Measurements from ENCODE around the gene SEC63. TPM values are rescaled to one million over a fixed set of nuclear protein-coding genes. Genes with fewer than 3 reads are reported as not detected.
"Not testable (repeated sequence)": the region's sequence is repeated elsewhere in the genome, so short reads cannot be mapped to it uniquely, and the experiment has no call there.

The SEC63 gene
- total RNA-seq, 1 experiment from 2014 or later: 51.3 TPM

- ATAC-seq: no peak
- no peak for TF ChIP-seq ELF1 (IDR thresholded peaks at IDR 0.05; ENCODE audit: borderline replicate concordance, low read depth)
- Histone ChIP-seq H4K20me1 (ENCODE audit: insufficient read depth) (no peaks in the 10 kb centered on the region), H3K9me3 (ENCODE audit: control insufficient read depth in 1 of 2, insufficient read depth in 1 of 2, low read depth in 1 of 2, low read length in 2 of 2) (no peaks in the 10 kb centered on the region), H3K79me2 (ENCODE audit: insufficient read depth, low read length) (peaks cover under 1% of the 10 kb centered on the region; the same call in 1 of the 2 replicates), H3K9ac (ENCODE audit: low read length) (no peak overlapping the region), H3K4me1 (ENCODE audit: control insufficient read depth in 1 of 2, insufficient read depth in 2 of 2, low read length in 2 of 2) (peaks cover 8 to 21% of the 10 kb centered on the region in 2 experiments), H3K27ac (ENCODE audit: low read depth, low read length) (no peak overlapping the region), H2AFZ (ENCODE audit: low read depth, low read length, poor library complexity, severe bottlenecking) (no peak overlapping the region), H3K9me2 (ENCODE audit: insufficient read depth) (no peaks in the 10 kb centered on the region), H3K4me2 (ENCODE audit: low read length) (no peak overlapping the region), H3K27me3 (ENCODE audit: insufficient read depth, low read length) (no peaks in the 10 kb centered on the region), H3K4me3 (replicated peaks in 1 of 2; ENCODE audit: low read depth in 1 of 2, low read length in 2 of 2) (no peak overlapping the region), H3K36me3 (ENCODE audit: control insufficient read depth in 1 of 2, insufficient read depth in 2 of 2, low read length in 2 of 2) (no peaks in the 10 kb centered on the region)
- intact Hi-C loops (cut with micrococcal nuclease): no loop called here
- RAD21 ChIA-PET (ENCODE audit: low non-redundant PET in 1 of 2, low total read pairs in 2 of 2, uncharacterized antibody in 2 of 2, unreplicated experiment in 2 of 2): no interaction called here
- DNase-seq (ENCODE audit: low read depth, low spot score): no peak
- no TSS peak for BruUV-seq (replicated peaks)
- POLR2A ChIA-PET: no interaction called here
- CTCF ChIA-PET: no interaction called here
Measured at GRCh38 chr6:107962723-107963122, 4.7 kb upstream of the SEC63 start.

- H4K20me1 ChIP-seq (ENCODE audit: insufficient read depth): no peaks in the 10 kb centered on the region
Measured at GRCh38 chr6:107959392-107959791, 1.4 kb upstream of the SEC63 start.

GRCh38 chr6:107958689-107959362 is 818 bp upstream of the SEC63 start:
- ATAC-seq; H3K27me3 ChIP-seq (ENCODE audit: insufficient read depth, low read length); intact Hi-C loops (cut with micrococcal nuclease); H2AFZ ChIP-seq (ENCODE audit: low read depth, low read length, poor library complexity, severe bottlenecking); RAD21 ChIA-PET (ENCODE audit: low non-redundant PET in 1 of 2, low total read pairs in 2 of 2, uncharacterized antibody in 2 of 2, unreplicated experiment in 2 of 2); H4K20me1 ChIP-seq (ENCODE audit: insufficient read depth); H3K9me2 ChIP-seq (ENCODE audit: insufficient read depth); CTCF ChIA-PET; DNase-seq (ENCODE audit: low read depth, low spot score); H3K9me3 ChIP-seq (ENCODE audit: control insufficient read depth in 1 of 2, insufficient read depth in 1 of 2, low read depth in 1 of 2, low read length in 2 of 2); H3K36me3 ChIP-seq (ENCODE audit: control insufficient read depth in 1 of 2, insufficient read depth in 2 of 2, low read length in 2 of 2): not testable (repeated sequence)
- H3K27ac ChIP-seq (ENCODE audit: low read depth, low read length): peak overlapping the region; percentile 70
- peaks cover 36% of the 10 kb centered on the region for H3K79me2 ChIP-seq (ENCODE audit: insufficient read depth, low read length)
- BruUV-seq (replicated peaks): TSS peak; percentile 83
- POLR2A ChIA-PET: interaction anchor here (0.7 kb wide), 1 partner anchor 116 kb away, joined by 4 read pairs; no protein-coding TSS in a partner anchor
- peak overlapping the region; percentile 54 to 98 for H3K4me3 ChIP-seq (replicated peaks in 1 of 2; ENCODE audit: low read depth in 1 of 2, low read length in 2 of 2)
- H3K9ac ChIP-seq (ENCODE audit: low read length): peak overlapping the region; percentile 68
- H3K4me2 ChIP-seq (ENCODE audit: low read length): peak overlapping the region; percentile 86
- peaks cover 9 to 20% of the 10 kb centered on the region in 2 experiments; a peak in 3 of 4 replicates for H3K4me1 ChIP-seq (ENCODE audit: control insufficient read depth in 1 of 2, insufficient read depth in 2 of 2, low read length in 2 of 2)

More at GRCh38 chr6:107959392-107959791, 1.4 kb upstream of the SEC63 start:
- ChIA-PET RAD21 (ENCODE audit: low non-redundant PET in 1 of 2, low total read pairs in 2 of 2, uncharacterized antibody in 2 of 2, unreplicated experiment in 2 of 2) (no interaction called here), POLR2A (no interaction called here), CTCF (no interaction called here)
- ATAC-seq: no peak
- no peaks in the 10 kb centered on the region for H3K36me3 ChIP-seq (ENCODE audit: control insufficient read depth in 1 of 2, insufficient read depth in 2 of 2, low read length in 2 of 2)
- DNase-seq (ENCODE audit: low read depth, low spot score): no peak
- no peak overlapping the region for H2AFZ ChIP-seq (ENCODE audit: low read depth, low read length, poor library complexity, severe bottlenecking)
- peaks cover 10 to 23% of the 10 kb centered on the region in 2 experiments for H3K4me1 ChIP-seq (ENCODE audit: control insufficient read depth in 1 of 2, insufficient read depth in 2 of 2, low read length in 2 of 2)
- intact Hi-C loops (cut with micrococcal nuclease): no loop called here
- BruUV-seq (replicated peaks): no TSS peak
- H3K9me3 ChIP-seq (ENCODE audit: control insufficient read depth in 1 of 2, insufficient read depth in 1 of 2, low read depth in 1 of 2, low read length in 2 of 2): no peaks in the 10 kb centered on the region
- H3K79me2 ChIP-seq (ENCODE audit: insufficient read depth, low read length): peaks cover 34% of the 10 kb centered on the region
- H3K4me3 ChIP-seq (replicated peaks in 1 of 2; ENCODE audit: low read depth in 1 of 2, low read length in 2 of 2): no peak overlapping the region
- no peak for TF ChIP-seq ZBTB33 (IDR thresholded peaks at IDR 0.05; ENCODE audit: extremely low read depth, insufficient replicate concordance, low read length)
- no peaks in the 10 kb centered on the region for H3K27me3 ChIP-seq (ENCODE audit: insufficient read depth, low read length)
- no peaks in the 10 kb centered on the region for H3K9me2 ChIP-seq (ENCODE audit: insufficient read depth)
- peak overlapping the region; percentile 86; the same call in 1 of the 2 replicates for H3K4me2 ChIP-seq (ENCODE audit: low read length)
- H3K9ac ChIP-seq (ENCODE audit: low read length): no peak overlapping the region
- H3K27ac ChIP-seq (ENCODE audit: low read depth, low read length): no peak overlapping the region

All from HCT116 (cell line).